ENCODE measurements around the gene ANO8.

ANO8 gene

DNA sequence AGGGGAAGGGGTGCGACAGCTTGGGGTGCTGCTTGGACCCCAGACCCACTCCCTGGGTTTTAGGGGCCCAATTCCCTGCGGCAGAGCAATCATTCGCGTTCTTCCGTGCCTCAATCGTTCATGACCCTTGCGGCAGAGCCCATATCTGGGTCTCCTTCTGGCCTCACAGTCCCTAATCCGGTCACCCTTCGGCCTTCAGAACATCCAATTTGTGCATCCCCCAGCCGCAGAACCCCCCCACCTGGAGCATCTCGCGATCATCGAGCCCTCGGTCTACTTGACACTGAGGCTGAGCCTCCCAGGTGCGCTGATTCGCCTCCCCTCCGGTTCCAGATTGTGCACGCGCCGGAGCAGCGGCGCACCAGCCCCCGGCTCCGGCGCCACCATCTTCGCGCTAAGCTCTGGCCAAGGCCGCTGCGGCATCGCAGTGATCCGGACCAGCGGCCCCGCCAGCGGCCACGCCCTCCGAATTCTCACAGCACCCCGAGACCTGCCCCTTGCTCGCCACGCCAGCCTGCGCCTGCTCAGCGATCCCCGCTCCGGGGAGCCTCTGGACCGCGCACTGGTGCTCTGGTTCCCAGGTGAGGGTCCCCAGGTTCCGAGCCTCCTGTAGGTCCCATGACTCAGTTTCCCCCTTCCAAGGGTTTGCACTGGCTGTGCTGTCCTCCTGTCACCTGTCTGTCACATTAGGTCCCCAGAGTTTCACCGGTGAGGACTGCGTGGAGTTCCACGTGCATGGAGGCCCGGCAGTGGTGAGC is 3.2 kb upstream of the ANO8 start:
- peak; percentile 68 to 69 for DNase-seq
- peak; percentile 29 for TF ChIP-seq POLR2A (IDR thresholded peaks at IDR 0.05; ENCODE audit: low read length)
- no peak for TF ChIP-seq GATA1 (IDR thresholded peaks at IDR 0.05; ENCODE audit: low read depth, low read length)

DNA sequence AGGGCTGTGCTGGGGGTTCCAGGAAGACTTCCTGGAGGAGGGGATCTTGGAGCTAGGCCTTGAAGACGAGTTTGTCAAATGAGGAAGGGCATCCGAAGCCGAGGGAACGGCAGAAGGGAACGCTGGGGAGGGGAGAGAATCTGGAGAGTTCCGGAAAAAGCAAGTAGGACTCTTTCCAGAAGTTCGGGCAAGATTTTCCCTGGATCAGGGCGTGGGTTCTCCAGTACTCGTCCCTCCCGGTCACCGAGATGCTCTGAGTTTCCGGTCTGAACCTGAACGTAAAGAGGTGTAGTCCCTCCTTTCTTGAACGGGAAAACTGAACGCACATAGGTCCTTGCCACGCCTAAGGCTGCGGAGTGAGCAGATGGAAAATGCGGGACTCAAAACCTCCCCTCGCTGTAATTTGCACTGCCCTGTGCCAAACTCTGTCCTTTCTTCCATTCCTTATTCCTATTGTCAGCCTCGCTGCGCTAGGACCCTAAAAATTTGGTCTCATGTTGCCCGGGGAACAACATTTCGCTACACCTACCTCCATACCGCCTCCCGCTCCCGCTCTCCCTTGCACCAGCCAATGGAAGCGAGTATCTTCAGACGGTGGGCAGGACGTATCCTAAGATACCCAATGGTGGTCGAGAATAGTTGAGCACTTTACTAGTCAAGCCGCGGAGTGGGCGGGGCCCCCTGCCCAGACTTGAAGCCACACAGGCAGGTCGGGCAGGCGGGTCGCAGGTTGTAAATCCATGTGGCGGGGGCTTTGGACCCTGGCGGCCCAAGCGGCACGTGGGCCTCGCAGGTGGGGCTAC is 2.4 kb upstream of the ANO8 start, which contains the start of gene GTPBP3:
GTPBP3 (plus strand) TSS at position 682 of the 803 bp plus-strand sequence; CDS start at position 741, 59 bp downstream.
- DNase-seq = peak; percentile 98 to 99
- TF ChIP-seq GATA1 (IDR thresholded peaks at IDR 0.05; ENCODE audit: low read depth, low read length) (no peak), POLR2A (IDR thresholded peaks at IDR 0.05; ENCODE audit: low read length) (peak; percentile 63)

DNA sequence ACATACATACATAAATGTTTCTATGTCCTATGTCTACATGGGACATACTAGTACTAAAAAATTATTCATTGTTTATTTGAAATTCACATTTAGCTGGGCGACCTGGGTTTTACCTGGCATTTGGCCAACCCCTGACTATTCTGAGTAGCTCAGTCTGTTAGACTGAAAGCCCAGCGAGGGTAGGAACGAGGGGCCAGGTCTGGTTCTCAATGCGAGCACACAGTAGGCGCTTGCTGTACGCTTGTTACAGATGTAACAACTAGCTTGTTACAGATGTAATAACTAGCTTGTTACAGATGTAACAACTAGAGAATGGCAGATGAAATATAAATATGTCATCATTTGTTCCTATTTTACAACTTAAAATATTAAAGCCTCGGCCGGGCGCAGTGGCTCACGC is 920 bp upstream of the ANO8 start:
- DNase-seq = peak in 1 of 2 experiments; percentile 48
- TF ChIP-seq GATA1 (IDR thresholded peaks at IDR 0.05; ENCODE audit: low read depth, low read length) = no peak
- TF ChIP-seq POLR2A (IDR thresholded peaks at IDR 0.05; ENCODE audit: low read length) = no peak

DNA sequence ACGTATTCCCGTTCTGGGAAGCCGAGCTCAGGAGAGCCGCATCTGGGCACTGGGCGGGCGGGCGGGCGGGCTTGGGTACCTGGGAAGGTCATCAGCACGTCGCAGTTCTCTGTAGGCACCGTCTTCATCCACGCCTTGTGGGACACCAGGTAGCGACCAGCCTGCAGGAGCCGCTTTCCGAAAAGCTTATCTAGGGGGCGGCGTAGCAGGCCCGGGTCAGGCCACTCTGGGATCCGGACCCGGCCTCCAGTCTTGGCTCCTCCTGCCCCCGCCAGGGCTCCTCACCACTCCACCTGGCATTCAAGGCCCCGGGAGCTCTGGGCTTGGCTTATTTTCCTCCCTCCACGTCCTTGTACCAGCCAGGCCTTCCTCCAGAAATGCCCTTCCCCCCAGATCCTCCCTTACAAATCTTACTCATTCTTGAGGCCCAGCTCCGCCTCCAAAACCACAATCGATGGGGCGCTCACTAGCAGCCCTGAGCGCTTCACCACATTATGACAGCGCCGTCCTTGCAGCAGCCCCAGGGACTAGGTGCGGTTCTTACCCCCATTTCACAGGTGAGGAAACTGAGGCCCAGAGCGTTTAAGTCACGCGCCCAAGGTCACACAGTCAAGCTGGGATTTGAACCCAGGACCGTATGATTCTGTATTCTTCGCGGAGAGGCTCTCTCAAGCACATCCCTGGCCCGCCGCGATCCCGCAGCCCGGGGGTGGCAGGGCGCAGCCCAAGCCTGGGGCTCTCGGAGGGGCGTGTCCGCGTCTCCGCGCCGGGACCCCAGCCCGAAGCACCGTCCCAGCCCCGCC is 843 bp downstream of the ANO8 start:
- DNase-seq = peak; percentile 67 to 72
- TF ChIP-seq GATA1 (IDR thresholded peaks at IDR 0.05; ENCODE audit: low read depth, low read length) (no peak), POLR2A (IDR thresholded peaks at IDR 0.05; ENCODE audit: low read length) (no peak)

DNA sequence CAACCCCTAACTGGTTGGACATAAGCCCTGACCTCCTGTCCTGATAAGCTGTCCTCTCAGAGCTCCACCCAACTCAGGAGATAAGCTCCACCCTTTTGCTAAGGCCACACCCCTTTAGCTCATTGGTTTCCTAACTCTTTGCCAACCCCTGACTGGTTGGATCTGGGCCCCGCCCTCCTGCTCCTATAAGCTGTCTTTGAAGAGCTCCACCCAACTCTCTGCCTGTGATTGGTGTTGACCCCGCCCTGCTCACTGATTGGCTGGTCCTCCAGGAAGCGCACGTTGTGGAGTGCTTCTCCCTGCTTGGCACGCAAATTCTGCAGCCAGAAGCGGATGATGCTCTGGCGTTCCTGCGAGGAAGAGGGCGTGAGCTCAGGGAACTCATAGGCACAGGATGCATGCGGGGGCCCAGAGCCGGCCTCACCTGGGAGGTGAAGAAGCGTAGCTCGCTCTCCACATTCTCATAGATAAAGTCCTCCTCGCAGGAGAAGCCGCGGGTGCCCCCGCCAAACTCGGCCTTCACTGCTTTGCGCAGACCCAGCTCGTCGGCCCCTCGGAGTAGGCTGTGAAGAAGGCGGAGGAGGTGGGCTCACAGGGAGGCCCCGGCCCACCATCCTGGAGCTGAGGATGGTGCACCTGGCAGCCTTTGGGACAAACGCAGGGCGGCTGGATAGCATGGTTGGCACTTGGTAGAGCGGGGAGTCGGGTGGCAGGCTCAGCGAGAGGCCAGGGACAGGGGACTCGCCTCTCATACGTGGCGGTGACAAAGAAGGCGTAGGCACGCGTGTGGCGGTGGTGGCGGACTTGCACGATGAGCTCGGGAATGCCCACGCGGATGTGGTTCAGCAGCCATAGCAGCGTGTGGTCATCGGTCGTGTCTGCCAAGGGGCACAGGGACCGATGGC is 1.7 kb downstream of the ANO8 start:
- no peak for TF ChIP-seq POLR2A (IDR thresholded peaks at IDR 0.05; ENCODE audit: low read length)
- DNase-seq = peak; percentile 80 to 91

DNA sequence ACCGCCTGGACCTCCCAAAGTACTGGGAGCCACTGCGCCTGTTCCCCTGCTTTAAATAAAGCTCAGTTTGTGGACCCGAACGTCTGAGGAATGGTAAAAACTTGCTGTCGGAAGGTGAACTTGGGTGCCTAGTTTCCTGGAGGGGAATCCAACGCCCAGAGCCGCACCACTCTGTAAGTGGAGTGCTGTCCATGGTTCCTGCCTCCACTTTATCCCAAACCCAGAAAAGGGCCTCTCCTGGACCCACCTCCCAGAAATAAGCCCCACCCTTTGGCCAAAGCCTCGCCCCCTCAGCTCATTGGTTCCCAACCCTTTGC is 2.3 kb downstream of the ANO8 start:
- no peak for DNase-seq
- no peak for TF ChIP-seq GATA1 (IDR thresholded peaks at IDR 0.05; ENCODE audit: low read depth, low read length)
- no peak for TF ChIP-seq POLR2A (IDR thresholded peaks at IDR 0.05; ENCODE audit: low read length)

DNA sequence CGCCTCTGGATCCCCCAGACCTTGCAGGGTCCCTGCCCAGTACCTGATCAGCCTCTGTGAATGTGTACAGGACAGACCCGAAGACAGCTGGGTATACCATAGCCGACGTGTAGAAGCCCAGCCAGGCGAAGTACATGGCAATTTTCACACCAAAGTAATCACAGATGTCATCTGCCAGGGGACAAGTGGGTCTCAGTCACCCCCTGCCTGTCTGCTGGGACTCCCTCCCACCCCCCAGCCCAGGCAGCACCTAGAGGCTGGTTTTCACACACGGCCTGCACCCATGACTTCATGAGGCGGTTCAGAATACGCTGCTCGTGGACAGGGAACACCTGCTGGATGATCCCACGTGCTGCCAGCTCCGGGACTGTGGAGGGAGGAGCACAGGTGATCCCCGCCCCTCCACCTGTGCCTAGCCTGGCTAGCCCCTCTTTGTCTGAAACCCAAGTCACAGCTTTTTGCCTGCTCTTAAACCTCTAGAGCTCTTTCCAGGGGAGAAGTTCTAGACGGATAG is 3.6 kb downstream of the ANO8 start:
- no peak for DNase-seq
- TF ChIP-seq POLR2A (IDR thresholded peaks at IDR 0.05; ENCODE audit: low read length) (no peak), GATA1 (IDR thresholded peaks at IDR 0.05; ENCODE audit: low read depth, low read length) (no peak)

DNA sequence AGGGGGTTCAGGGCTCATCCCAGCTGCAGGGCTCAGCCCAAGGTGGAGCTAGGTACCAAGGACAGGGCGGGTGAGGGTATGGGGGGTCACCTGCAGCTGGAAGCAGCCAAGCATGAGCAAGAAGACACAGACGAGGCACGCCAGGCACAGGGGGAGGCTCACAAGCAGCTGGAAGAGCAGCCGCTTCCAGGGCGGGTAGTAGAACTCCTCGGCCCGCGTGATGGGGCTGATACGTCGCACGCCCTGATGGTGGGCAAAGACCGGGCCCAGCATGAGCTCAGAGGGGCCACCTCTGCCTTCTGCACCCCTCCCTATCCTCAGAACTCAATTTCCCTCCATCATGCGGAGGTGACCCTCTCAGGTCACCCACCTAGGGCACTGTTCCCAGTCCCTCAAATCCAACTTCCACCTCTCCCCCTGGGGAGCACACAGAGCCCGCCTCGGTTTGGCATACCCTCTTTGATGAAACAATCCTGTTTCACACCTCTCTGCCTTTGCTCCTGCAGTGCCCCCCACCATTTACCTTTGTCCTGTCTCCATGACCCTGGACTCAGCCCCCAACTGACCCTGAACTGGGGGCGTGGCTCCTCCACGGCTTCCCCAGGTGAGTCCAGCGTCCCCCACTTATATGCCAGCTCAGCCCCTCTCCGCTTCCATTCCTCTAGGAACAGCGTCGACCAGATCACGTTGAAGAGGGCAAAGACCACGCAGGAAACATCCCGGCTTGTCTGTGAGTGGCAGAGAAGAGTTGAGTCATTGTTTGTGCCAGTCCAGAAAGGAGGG is 4.2 kb downstream of the ANO8 start:
- TF ChIP-seq POLR2A (IDR thresholded peaks at IDR 0.05; ENCODE audit: low read length) = no peak

DNA sequence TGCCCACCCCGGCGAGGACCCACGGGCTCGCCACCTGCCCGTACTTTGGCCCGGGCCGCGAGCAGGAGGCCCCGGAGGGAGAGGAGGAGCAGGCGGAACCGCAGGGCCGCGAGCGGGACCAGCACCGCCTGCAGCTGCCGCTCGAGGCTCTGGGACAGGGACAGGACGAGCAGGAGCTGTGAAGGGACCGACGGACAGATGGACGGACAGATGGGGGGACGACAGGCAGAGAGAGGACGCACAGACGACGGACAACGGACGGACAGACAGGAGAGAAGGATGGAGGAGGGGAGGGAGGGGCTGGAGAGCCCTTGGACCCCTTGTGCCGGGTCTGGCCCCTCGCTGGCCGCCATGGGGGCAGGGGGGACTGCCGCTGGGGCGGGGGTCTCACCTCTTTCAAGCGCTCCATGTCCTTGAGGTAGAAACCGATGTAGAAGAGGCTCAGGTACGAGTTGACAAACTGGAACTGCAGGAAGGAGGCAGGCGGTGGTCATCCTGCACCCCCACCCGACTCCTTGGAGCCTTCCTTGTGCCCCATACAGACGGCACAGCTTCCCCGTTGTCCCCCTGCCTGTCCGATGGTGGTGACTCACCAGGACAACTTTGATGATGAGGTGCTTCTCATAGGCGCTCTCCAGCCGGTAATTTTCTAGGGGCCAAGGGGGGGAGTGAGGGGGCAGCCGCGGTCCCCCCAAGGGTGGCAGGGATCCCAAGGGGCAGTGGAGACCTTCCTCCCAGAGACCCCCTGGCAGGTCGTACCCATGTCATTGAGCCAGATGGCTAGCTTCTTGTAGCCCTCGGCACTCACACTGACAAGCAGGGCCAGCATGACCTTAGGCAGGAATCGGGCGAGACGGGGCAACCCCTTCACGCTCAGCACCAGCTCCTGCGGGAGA is 5.0 kb downstream of the ANO8 start:
- DNase-seq = no peak
- TF ChIP-seq POLR2A (IDR thresholded peaks at IDR 0.05; ENCODE audit: low read length) (no peak), GATA1 (IDR thresholded peaks at IDR 0.05; ENCODE audit: low read depth, low read length) (no peak)

More for the DNA sequence above, 4.2 kb downstream of the ANO8 start:
- DNase-seq = no peak

DNA sequence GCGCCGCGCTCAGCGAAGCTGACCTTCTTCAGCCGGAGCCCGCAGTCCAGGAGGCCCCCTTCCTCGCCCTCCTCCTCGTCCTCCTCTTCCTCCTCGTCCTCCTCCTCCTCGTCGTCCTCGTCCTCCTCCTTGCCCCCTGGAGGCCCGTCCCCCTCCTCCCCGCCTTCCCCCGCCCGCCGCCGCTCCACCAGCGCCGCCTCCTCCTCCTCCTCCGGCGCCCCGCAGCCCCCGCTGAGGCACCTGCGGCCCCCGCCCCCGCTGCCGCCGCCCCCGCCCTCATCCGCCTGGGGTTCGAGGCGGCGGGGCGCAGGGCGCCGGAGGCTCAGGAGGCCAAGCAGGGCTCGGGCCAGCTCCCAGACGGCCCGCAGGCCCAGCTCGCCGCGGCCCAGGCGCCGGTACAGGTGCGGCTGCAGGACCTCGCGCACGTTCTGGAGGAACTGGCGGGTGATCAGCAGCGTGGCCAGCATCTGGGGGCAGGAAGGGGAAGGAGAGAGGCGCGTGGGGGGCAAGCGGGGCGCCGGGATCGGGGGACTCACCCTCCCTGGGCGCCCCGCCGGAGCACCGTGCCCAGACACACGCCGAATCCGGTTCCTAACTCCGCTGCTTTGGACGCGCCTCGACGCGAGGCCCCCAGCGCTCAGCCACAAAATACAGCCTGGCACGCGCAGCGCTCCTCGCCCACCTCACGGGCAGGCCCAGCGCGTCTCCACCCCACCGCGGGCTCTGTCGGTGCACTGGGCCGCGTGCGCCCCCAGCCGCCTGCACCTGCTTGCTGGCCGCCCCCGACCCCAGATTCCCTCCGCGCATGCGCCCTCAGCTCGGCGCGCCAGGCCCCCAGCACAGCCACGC is 5.9 kb downstream of the ANO8 start:
- no peak for DNase-seq
- no peak for TF ChIP-seq GATA1 (IDR thresholded peaks at IDR 0.05; ENCODE audit: low read depth, low read length)
- TF ChIP-seq POLR2A (IDR thresholded peaks at IDR 0.05; ENCODE audit: low read length) = no peak

Measured in erythroblast (primary cell).